K562 (cell line): Measurements from ENCODE around the gene PRAME. TPM values are rescaled to one million over a fixed set of nuclear protein-coding genes. Genes with fewer than 3 reads are reported as not detected.
A peak's percentile ranks its signal among the peaks of the same experiment; 100 is the strongest.

Experiments
- BRCA1 ChIP-seq, 2 experiments: fragments of 450-650 bp in 1 of 2; sonication (generic) in 1 of 2; formaldehyde crosslinking in 1 of 2; IDR thresholded peaks; 2 replicates each; pipeline versions ENCODE4 v1.5.0 to v1.6.1; 2017 to 2020; ENCODE audit warnings: mild to moderate bottlenecking in 1 of 2, missing genetic modification reagents in 1 of 2
- PTBP1 ChIP-seq: fragments of 200-400 bp; formaldehyde crosslinking; IDR thresholded peaks from 2 replicates; pipeline ENCODE4 v1.6.1; 2017; ENCODE audit warnings: low read depth, low read length
- RFX5 ChIP-seq: IDR thresholded peaks from 2 replicates; pipeline ENCODE4 v1.6.1; 2011; ENCODE audit warnings: low read depth, mild to moderate bottlenecking, improper control_type of control experiment, low read length
- ZNF274 ChIP-seq: IDR thresholded peaks from 2 replicates; pipeline ENCODE4 v1.6.1; 2011; ENCODE audit warnings: low read depth, mild to moderate bottlenecking, low read length, moderate library complexity, borderline replicate concordance
- ZNF57 ChIP-seq: fragments of 450-650 bp; formaldehyde crosslinking; IDR thresholded peaks from 2 replicates; pipeline ENCODE4 v1.4.0; 2020; ENCODE audit warnings: mild to moderate bottlenecking, moderate library complexity
- ZNF695 ChIP-seq: fragments of 450-650 bp; formaldehyde crosslinking; IDR thresholded peaks from 2 replicates; pipeline ENCODE4 v1.4.0; 2020; ENCODE audit warnings: mild to moderate bottlenecking, moderate library complexity
- ZNF76 ChIP-seq: fragments of 250-450 bp; sonication (Bioruptor Pico); IDR thresholded peaks from 2 replicates; pipeline ENCODE4 v1.4.0; 2020; ENCODE audit warnings: mild to moderate bottlenecking, moderate library complexity, borderline replicate concordance
- polyA plus RNA-seq, 8 experiments: library from polyadenylated mRNA; depleted of rRNA in 4 of 8; stranded (reverse) in 5 of 8; unstranded in 3 of 8; fragments of >200 nt; fragmentation: Nextera tagmentation in 2 of 8; fragmentation: Illumina TruSeq in 1 of 8; extraction: Ambion mirVana in 2 of 8; extraction: Trizol in 1 of 8; gene quantifications; 2 replicates each; pipeline versions ENCODE4 v1.2.1 to v1.2.3, GENCODE V29; 2011 to 2014; ENCODE audit warnings: inconsistent platforms in 1 of 8, missing spikeins in 1 of 8
- total RNA-seq, 7 experiments: library from RNA; depleted of rRNA in 6 of 7; stranded (reverse); fragments of >200 nt in 6 of 7; fragmentation: Illumina TruSeq in 2 of 7; extraction: Trizol in 2 of 7; gene quantifications; 2 replicates each; pipeline versions ENCODE4 v1.2.1 to v1.2.3, GENCODE V29; 2011 to 2021; ENCODE audit warnings: low replicate concordance in 1 of 7
- TF ChIP-seq, protein P1 (sequence below): fragments of 450-650 bp; IDR thresholded peaks from 2 replicates; pipeline ENCODE4 v1.7.0; 2016; ENCODE audit warnings: borderline replicate concordance
- TF ChIP-seq, protein P2 (sequence below): IDR thresholded peaks from 2 replicates; pipeline ENCODE4 v1.6.1; 2016; ENCODE audit warnings: missing genetic modification characterization, missing compliant biosample characterization
- TF ChIP-seq, protein P3 (sequence below): fragments of 250-450 bp; sonication (Bioruptor Pico); IDR thresholded peaks from 2 replicates; pipeline ENCODE4 v1.8.0; 2022; ENCODE audit warnings: moderate library complexity, mild to moderate bottlenecking, inconsistent platforms
- TF ChIP-seq, protein P4 (sequence below): sonication (generic); formaldehyde crosslinking; IDR thresholded peaks from 2 replicates; pipeline ENCODE4 v1.8.1; 2023; ENCODE audit warnings: missing genetic modification reagents, mild to moderate bottlenecking, borderline replicate concordance
- TF ChIP-seq, protein P5 (sequence below): fragments of 450-650 bp; IDR thresholded peaks from 2 replicates; pipeline ENCODE4 v1.6.1; 2018; ENCODE audit warnings: mild to moderate bottlenecking, low read depth; ENCODE audit not compliant: partially characterized antibody
- TF ChIP-seq, protein P6 (sequence below): fragments of 250-450 bp; sonication (Bioruptor Pico); IDR thresholded peaks from 2 replicates; pipeline ENCODE4 v1.8.0; 2021; ENCODE audit warnings: moderate library complexity, mild to moderate bottlenecking, inconsistent platforms

The PRAME gene
- total and polyA plus RNA-seq, 9 of the 15 experiments (the other 6 are each of a cell fraction or from before 2014, with no cell fraction given), result 662 to 2,141 (median 1,142) TPM

DNA sequence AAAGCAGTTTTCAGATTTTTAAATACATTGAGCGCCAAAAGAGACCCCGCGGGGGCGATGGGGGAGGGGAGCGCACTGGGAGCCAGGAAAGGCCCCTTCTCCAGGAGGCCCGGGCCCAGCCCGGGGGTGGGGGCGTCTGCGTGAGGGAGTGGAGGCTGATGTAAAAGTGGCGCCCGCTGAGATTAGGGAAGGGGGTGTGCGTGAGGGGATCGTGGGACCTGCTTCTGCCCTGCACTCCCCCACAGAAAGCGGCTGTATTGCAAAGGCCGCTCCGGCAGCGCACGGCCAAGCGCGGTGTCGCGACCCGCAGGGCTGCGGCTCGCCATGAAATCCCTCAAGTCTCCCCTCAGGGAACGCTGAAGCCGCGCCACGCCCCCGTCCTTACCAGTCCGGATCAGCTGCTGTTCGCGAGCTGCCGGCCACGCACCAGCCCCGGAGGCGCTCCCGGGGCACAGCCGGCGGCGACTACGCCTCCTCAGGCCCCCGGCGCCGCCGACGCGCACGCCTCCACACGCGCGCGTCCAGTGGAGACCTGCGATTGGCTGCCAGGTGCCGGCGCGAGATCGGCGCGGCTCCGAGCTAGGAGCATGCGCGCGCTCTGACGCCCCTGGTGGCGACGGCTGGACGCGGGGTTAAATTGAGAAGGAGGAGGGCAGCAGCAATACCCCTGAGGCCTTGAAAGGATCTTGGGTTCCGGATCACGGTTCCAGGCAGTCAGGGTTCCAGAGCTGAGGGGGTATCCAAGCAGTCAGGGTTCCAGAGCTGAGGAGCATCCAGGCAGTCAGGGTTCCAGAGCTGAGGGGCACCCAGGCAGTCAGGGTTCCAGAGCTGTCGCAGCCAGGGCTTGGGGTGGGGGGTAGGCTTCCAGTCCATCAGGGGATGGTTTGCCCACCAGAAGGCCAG, 50.5 kb downstream of the PRAME start, which contains the start of gene ZNF280B (continued):
- TF ChIP-seq, protein P1, sequence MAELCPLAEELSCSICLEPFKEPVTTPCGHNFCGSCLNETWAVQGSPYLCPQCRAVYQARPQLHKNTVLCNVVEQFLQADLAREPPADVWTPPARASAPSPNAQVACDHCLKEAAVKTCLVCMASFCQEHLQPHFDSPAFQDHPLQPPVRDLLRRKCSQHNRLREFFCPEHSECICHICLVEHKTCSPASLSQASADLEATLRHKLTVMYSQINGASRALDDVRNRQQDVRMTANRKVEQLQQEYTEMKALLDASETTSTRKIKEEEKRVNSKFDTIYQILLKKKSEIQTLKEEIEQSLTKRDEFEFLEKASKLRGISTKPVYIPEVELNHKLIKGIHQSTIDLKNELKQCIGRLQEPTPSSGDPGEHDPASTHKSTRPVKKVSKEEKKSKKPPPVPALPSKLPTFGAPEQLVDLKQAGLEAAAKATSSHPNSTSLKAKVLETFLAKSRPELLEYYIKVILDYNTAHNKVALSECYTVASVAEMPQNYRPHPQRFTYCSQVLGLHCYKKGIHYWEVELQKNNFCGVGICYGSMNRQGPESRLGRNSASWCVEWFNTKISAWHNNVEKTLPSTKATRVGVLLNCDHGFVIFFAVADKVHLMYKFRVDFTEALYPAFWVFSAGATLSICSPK, result no peak
- TF ChIP-seq, protein P2, sequence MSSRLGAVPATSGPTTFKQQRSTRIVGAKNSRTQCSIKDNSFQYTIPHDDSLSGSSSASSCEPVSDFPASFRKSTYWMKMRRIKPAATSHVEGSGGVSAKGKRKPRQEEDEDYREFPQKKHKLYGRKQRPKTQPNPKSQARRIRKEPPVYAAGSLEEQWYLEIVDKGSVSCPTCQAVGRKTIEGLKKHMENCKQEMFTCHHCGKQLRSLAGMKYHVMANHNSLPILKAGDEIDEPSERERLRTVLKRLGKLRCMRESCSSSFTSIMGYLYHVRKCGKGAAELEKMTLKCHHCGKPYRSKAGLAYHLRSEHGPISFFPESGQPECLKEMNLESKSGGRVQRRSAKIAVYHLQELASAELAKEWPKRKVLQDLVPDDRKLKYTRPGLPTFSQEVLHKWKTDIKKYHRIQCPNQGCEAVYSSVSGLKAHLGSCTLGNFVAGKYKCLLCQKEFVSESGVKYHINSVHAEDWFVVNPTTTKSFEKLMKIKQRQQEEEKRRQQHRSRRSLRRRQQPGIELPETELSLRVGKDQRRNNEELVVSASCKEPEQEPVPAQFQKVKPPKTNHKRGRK (tag), result no peak
- TF ChIP-seq, protein P3, sequence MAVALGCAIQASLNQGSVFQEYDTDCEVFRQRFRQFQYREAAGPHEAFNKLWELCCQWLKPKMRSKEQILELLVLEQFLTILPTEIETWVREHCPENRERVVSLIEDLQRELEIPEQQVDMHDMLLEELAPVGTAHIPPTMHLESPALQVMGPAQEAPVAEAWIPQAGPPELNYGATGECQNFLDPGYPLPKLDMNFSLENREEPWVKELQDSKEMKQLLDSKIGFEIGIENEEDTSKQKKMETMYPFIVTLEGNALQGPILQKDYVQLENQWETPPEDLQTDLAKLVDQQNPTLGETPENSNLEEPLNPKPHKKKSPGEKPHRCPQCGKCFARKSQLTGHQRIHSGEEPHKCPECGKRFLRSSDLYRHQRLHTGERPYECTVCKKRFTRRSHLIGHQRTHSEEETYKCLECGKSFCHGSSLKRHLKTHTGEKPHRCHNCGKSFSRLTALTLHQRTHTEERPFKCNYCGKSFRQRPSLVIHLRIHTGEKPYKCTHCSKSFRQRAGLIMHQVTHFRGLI (CRISPR knock-in tag), result no peak
- no peak for TF ChIP-seq ZNF274
- TF ChIP-seq BRCA1 (IDR thresholded peaks at IDR 0.05), result no peak
- TF ChIP-seq BRCA1 (CRISPR knock-in tag; IDR thresholded peaks at IDR 0.05), result no peak
- TF ChIP-seq, protein P4, sequence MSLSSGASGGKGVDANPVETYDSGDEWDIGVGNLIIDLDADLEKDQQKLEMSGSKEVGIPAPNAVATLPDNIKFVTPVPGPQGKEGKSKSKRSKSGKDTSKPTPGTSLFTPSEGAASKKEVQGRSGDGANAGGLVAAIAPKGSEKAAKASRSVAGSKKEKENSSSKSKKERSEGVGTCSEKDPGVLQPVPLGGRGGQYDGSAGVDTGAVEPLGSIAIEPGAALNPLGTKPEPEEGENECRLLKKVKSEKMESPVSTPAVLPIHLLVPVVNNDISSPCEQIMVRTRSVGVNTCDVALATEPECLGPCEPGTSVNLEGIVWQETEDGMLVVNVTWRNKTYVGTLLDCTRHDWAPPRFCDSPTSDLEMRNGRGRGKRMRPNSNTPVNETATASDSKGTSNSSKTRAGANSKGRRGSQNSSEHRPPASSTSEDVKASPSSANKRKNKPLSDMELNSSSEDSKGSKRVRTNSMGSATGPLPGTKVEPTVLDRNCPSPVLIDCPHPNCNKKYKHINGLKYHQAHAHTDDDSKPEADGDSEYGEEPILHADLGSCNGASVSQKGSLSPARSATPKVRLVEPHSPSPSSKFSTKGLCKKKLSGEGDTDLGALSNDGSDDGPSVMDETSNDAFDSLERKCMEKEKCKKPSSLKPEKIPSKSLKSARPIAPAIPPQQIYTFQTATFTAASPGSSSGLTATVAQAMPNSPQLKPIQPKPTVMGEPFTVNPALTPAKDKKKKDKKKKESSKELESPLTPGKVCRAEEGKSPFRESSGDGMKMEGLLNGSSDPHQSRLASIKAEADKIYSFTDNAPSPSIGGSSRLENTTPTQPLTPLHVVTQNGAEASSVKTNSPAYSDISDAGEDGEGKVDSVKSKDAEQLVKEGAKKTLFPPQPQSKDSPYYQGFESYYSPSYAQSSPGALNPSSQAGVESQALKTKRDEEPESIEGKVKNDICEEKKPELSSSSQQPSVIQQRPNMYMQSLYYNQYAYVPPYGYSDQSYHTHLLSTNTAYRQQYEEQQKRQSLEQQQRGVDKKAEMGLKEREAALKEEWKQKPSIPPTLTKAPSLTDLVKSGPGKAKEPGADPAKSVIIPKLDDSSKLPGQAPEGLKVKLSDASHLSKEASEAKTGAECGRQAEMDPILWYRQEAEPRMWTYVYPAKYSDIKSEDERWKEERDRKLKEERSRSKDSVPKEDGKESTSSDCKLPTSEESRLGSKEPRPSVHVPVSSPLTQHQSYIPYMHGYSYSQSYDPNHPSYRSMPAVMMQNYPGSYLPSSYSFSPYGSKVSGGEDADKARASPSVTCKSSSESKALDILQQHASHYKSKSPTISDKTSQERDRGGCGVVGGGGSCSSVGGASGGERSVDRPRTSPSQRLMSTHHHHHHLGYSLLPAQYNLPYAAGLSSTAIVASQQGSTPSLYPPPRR (CRISPR knock-in tag), result peak; percentile 98; the same call in 1 of the 2 replicates
- no peak for TF ChIP-seq ZNF695
- TF ChIP-seq ZNF57 (CRISPR knock-in tag), result no peak
- no peak for TF ChIP-seq ZNF76
- TF ChIP-seq, protein P5, sequence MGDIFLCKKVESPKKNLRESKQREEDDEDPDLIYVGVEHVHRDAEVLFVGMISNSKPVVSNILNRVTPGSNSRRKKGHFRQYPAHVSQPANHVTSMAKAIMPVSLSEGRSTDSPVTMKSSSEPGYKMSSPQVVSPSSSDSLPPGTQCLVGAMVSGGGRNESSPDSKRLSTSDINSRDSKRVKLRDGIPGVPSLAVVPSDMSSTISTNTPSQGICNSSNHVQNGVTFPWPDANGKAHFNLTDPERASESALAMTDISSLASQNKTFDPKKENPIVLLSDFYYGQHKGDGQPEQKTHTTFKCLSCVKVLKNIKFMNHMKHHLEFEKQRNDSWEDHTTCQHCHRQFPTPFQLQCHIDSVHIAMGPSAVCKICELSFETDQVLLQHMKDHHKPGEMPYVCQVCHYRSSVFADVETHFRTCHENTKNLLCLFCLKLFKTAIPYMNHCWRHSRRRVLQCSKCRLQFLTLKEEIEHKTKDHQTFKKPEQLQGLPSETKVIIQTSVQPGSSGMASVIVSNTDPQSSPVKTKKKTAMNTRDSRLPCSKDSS, result no peak
- no peak for TF ChIP-seq PTBP1
- TF ChIP-seq RFX5, result no peak
- TF ChIP-seq, protein P6, sequence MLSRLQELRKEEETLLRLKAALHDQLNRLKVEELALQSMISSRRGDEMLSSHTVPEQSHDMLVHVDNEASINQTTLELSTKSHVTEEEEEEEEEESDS (CRISPR knock-in tag), result no peak
